HG02642 (cell line): ENCODE data around the gene FIGN.

Experiments used
- ATAC-seq: cut with Tn5 transposase; IDR thresholded peaks from one replicate; pipeline ENCODE4 v1.9.1; 2021; ENCODE audit warnings: mild to moderate bottlenecking; ENCODE audit not compliant: unreplicated experiment, poor library complexity

The FIGN gene

GRCh38 chr2:163741435-163741834 is 5.6 kb upstream of the FIGN start:
- no peak for ATAC-seq

- ATAC-seq: no peak
Observed at GRCh38 chr2:163737563-163737962, 1.8 kb upstream of the FIGN start.

- no peak for ATAC-seq
Observed at GRCh38 chr2:163737190-163737439, 1.3 kb upstream of the FIGN start.

GRCh38 chr2:163736433-163737189 is 803 bp upstream of the FIGN start:
- ATAC-seq: no peak

GRCh38 chr2:163734881-163735684 is 725 bp downstream of the FIGN start:
- no peak for ATAC-seq

- ATAC-seq: no peak
Observed at GRCh38 chr2:163734401-163734800, 1.4 kb downstream of the FIGN start.

GRCh38 chr2:163733956-163734355 is 1.9 kb downstream of the FIGN start:
- ATAC-seq: no peak

GRCh38 chr2:163733301-163733938 is 2.4 kb downstream of the FIGN start:
- no peak for ATAC-seq

- no peak for ATAC-seq
Observed at GRCh38 chr2:163732727-163733126, 3.1 kb downstream of the FIGN start.

- ATAC-seq: no peak
Observed at GRCh38 chr2:163731735-163732134, 4.1 kb downstream of the FIGN start.

- no peak for ATAC-seq
Observed at GRCh38 chr2:163730556-163730955, 5.3 kb downstream of the FIGN start.

- ATAC-seq: no peak
Observed at GRCh38 chr2:163729636-163730273, 6.1 kb downstream of the FIGN start.

- no peak for ATAC-seq
Observed at GRCh38 chr2:163723881-163724280, 11.9 kb downstream of the FIGN start.

- no peak for ATAC-seq
Observed at GRCh38 chr2:163723348-163723747, 12.5 kb downstream of the FIGN start.

- no peak for ATAC-seq
Observed at GRCh38 chr2:163719331-163719730, 16.5 kb downstream of the FIGN start.

GRCh38 chr2:163717993-163718680 is 17.7 kb downstream of the FIGN start:
- no peak for ATAC-seq

- no peak for ATAC-seq
Observed at GRCh38 chr2:163717515-163717914, 18.3 kb downstream of the FIGN start.

GRCh38 chr2:163716101-163716500 is 19.7 kb downstream of the FIGN start:
- no peak for ATAC-seq

- ATAC-seq: no peak
Observed at GRCh38 chr2:163715668-163716067, 20.1 kb downstream of the FIGN start.

GRCh38 chr2:163715199-163715598 is 20.6 kb downstream of the FIGN start:
- no peak for ATAC-seq
